ENCODE data around the gene NUDT15.
A peak's percentile ranks its signal among the peaks of the same experiment; 100 is the strongest.
"Not testable (repeated sequence)": the region's sequence is repeated elsewhere in the genome, so short reads cannot be mapped to it uniquely, and the experiment has no call there.

Gene NUDT15

GRCh38 chr13:48043789-48044503 is 6.4 kb downstream of the NUDT15 start:
- DNase-seq: no peak

DNA sequence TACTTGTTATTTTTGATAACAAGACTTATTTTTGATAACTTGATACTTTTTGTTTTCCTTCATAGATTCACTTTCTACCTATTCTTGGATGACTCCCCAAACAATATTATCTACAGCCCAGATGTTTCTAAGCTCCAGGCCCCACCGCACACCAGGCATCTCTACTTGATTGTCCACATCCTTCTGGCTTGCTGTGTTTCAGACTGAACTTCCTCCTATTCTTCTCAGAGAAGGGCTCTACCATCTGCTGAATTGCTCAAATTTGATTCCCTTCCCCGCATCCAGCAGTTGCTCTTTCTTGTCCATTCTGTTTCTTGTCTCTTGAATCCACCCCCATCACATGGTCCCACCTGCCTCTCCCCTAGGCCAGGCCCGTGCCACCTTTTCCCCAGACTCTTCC is 13.0 kb downstream of the NUDT15 start:
- DNase-seq: no peak

DNA sequence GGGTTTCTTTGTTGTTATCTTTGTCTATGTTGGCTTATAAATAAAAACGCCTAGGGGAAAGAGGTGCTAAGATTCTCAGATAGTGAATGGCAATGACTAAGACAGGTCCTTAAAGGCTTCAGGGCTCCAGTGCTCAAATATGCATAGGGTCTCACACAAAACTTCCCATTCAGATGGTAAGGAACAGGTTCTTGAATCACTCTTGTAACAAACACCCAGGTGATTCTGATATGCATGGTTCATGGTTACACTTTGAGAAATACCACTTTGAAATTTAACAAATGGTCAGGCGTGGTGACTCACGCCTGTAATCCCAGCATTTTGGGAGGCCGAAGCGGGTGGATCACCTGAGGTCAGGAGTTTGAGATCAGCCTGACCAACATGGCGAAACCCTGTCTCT is 17.1 kb downstream of the NUDT15 start:
- no peak for DNase-seq

GRCh38 chr13:48055712-48056111 is 18.2 kb downstream of the NUDT15 start:
- no peak for DNase-seq

GRCh38 chr13:48058536-48058935 is 21.0 kb downstream of the NUDT15 start:
- DNase-seq: not testable (repeated sequence)

DNA sequence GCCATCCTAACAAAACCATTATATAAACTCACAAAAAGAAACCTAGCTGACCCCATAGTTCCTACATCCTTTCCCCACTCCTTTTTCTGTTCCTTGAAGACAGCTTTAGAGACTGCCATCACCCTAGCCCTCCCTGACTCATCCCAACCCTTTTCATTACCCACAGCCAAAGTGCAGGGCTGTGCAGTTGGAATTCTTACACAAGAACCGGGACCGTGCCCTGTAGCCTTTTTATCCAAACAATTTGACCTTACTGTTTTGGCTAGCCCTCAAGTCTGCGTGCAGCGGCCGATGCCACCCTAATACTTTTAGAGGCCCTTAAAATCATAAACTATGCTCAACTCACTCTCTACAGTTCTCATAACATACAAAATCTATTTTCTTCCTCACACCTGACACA is 22.4 kb downstream of the NUDT15 start:
- not testable (repeated sequence) for DNase-seq

DNA sequence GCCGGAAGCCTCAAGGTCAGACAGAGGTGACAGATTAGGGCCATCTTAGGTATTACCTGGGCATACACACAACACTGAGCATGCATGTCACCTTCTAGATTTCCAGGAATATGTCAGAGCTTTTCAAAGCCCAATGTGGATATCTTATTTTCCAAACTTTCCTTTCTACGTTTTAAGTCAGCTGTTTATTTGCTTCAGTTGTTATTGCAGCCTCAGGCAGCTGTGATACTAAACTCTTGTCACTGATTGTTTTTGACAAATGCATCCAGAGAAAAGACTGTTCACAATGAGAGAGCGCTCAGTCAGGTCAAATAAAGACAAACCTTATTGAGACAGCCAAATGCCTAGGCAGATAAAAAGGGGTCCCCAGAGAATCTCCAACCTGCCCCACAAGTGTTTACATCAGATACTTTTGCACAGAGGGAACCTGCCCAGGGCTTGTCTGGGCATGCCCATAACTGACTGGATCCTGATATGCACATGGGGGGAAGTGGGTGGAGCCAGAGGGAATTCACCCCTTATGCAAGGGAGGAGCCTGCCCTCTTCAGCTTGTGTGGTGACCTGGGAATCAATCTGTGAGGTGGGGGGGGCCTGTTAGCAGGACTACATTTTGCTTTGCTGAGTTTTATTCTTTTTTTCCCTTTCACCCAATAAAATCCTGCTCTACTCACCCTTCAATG is 28.9 kb downstream of the NUDT15 start:
- DNase-seq: no peak

DNA sequence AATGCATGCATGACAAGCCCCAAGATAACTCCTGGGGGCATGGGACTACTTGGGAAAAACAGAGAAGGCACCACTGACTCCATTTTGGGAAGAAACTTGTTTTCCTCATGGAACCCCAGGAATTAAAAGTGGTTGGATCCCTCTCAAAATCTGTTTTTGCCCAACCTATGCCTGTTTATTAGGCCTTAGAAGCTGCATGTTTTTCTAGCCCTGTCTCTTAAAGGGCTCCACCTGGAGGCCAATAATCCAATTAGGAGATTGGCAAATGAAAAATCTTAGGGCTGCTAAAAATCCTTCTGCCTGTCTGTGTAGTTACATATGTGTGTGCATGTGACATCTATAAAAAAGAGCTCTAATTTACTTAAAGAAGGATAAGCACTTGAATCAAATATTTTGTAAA is 30.5 kb downstream of the NUDT15 start:
- DNase-seq: no peak

GRCh38 chr13:48068952-48069351 is 31.4 kb downstream of the NUDT15 start:
- DNase-seq: no peak

DNA sequence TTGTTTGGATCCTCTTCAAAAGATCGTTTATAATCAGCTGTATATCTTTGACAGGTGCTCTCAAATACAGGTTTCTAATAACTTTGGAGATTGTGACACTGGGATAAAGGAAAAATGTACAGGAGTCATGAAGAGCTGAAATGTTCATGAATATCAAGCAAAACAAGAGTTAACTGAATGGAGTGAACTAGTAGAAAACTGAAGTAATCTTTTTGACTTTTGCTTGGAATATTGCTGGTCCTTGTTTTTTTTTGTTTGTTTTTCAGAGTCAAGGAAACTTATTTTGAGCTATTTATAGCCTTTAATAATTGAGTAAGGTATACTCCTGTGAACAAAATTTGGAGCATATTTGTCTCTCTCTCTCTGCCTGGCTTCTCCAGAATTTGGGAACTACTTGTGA is 32.0 kb downstream of the NUDT15 start:
- DNase-seq: no peak

GRCh38 chr13:48070942-48071341 is 33.4 kb downstream of the NUDT15 start:
- no peak for DNase-seq

DNA sequence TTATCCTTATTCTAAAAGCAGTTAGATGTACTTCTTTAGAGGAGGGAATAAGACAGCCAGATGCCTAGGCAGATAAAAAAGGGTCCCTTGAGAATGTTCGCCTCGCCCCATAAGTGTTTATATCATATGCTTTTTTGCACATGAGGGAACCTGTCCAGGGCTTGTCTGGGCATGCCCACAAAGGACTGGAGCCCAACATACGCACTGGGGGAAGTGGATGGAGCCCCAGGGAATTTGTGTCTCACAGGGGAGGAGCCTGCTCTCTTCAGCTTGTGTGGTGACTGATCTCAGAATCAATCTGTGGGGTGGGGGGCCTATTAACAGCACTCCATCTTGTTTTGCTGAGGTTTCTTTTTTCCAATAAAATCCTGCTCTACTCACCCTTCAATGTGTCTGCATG is 34.8 kb downstream of the NUDT15 start:
- no peak for DNase-seq

DNA sequence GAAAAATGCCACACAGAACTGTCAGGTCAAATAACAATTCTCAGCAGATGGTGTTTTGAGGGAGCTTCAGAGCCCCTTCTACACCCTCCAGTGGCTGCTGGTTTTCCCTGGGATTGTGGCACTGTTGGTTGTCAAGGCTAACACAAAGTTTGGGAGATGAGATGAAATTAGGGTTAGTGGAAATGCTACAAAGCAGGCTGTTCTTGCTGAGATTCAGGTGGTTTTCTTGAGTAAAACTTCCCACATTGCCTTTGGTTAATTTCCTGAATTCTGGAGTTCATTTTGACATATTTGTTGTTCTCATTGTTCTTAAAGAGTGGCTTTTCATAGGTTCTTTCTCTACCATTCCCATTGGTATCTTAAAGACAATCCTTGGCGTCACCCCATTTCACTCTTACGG is 35.3 kb downstream of the NUDT15 start:
- no peak for DNase-seq

GRCh38 chr13:48074006-48074405 is 36.5 kb downstream of the NUDT15 start:
- DNase-seq: no peak

GRCh38 chr13:48078251-48078656 is 40.7 kb downstream of the NUDT15 start:
- DNase-seq: no peak

- no peak for DNase-seq
These were observed 44.2 kb downstream of the NUDT15 start for GRCh38 chr13:48081739-48082138.

GRCh38 chr13:48086272-48086671 is 48.7 kb downstream of the NUDT15 start:
- DNase-seq: no peak

DNA sequence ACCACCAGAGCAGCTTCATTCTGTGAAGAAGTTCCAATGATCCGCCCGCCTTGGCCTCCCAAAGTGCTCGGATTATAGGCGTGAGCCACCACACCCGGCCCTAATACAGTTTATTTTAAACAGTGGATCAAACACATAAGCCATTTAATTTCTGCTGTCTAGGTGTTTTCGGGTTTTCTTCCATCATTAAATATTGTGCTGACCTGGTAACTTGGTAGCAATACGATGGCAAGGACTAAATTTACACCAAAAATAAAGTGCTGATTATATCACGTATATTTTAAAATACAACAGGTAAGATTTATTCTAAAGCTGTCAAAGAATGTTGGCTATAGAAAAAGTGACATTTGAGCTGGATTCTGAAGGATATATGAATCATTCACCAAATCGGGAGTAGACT is 56.1 kb downstream of the NUDT15 start:
- no peak for DNase-seq

DNA sequence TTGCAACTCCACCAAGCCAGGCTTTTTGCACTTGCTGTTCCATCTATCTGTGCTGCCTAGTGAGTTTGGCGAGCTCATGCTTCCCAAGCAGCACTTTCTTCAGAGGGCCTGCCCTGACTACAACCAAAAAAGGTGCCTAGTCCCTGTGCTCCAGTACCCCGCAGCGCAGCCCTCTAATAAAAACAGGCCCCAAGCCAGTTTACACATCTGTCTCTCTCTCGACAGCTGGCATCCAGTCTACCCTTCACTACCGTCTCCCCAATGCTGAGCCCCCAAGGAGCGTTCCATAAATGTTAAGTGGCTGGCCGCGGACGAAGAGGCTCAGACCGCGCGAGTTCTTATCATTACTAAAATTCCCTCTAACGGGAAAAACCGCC is 56.9 kb downstream of the NUDT15 start:
- DNase-seq: no peak

DNA sequence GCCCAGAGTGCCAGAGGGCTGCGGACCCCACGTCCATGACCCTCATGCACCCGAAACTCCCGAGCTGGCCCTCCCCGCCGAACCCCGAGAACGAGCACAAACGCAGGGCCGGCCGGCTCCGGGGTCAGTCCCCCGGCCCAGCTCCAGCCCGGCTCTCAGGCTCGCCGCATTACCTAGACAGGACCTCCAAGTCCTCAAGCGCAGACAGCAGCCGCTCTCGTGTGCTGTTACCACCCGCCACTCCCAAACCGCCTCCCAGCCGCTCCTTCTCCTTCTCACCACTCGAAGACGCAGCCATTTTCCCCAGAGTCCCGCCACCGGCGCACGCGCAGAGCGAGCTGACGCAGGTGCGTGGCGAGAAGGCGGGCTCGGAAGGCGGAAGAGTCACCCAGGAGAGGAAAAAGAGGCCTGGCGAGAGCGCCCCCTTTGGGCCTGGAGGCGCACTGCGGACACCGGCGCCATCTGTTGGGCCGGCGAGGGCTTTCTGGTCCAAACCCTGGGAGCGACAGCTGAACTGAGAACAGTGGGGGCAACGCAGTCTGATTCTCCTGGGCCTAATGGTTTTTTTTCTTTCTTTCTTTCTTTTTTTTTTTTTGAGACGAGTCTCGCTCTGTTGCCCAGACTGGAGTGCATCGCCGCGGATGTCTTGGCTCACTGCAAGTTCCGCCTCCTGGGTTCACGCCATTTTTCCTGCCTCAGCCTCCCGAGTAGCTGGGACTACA is 57.4 kb downstream of the NUDT15 start, which contains the start of gene MED4:
Gene MED4 (minus strand): TSS at position 324 of the 722 bp plus-strand sequence. CDS start 26 bp downstream, at position 298.
- DNase-seq: peak; percentile 66

DNA sequence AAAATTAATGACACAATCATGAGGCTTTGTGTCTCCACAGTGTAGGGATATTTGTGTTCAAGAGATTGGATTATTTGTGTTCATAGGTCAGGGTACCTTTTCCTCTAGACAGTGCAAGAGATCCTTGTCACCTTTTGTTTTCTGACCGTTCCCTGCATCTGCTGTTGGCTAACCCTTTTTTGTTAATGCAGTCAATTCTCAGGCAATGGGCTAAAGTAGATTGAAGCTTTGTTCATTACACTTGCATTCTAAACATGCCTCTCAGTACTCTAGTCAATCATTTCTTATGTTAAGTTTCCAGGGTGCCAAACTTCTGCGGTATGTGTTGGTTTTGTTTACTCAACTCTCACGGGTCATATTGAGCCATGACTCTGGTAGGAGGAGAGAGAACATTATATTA is 59.1 kb downstream of the NUDT15 start:
- DNase-seq: no peak
